ENCODE results near the gene PRDM7. TPM values are rescaled to one million over a fixed set of nuclear protein-coding genes. Genes with fewer than 3 reads are reported as not detected.

PRDM7 gene
- total and polyA plus RNA-seq, 4 donors = 0.54 TPM; not detected in 3

DNA sequence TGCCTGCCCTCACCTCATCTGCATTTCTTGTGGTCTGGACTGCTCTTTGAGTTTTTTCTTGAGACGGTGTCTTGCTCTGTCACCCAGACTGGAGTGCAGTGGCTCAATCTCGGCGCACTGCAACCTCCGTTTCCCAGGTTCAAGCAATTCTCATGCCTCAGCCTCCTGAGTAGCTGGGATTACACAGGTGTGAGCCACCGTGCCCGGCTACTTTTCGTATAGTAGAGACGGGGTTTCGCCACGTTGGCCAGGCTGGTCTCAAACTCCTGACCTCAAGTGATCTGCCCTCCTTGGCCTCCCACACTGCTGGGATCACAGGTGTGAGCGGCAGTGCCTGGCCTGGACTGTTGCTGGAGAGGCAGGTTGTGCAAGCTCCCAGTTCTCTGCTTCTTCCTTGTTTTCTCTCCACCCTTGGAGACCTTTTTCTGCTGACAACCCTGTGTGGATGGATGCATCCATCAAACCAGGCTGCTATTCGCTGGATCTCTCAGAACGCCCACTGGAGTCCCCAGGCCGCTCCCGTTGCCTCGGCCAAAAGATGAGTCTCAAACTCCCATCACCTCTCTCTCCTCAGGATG is 35.1 kb downstream of the PRDM7 start:
- WGBS (ENCODE audit: insufficient coverage) = 90% methylated on average over 16 of the region's 16 CpGs

DNA sequence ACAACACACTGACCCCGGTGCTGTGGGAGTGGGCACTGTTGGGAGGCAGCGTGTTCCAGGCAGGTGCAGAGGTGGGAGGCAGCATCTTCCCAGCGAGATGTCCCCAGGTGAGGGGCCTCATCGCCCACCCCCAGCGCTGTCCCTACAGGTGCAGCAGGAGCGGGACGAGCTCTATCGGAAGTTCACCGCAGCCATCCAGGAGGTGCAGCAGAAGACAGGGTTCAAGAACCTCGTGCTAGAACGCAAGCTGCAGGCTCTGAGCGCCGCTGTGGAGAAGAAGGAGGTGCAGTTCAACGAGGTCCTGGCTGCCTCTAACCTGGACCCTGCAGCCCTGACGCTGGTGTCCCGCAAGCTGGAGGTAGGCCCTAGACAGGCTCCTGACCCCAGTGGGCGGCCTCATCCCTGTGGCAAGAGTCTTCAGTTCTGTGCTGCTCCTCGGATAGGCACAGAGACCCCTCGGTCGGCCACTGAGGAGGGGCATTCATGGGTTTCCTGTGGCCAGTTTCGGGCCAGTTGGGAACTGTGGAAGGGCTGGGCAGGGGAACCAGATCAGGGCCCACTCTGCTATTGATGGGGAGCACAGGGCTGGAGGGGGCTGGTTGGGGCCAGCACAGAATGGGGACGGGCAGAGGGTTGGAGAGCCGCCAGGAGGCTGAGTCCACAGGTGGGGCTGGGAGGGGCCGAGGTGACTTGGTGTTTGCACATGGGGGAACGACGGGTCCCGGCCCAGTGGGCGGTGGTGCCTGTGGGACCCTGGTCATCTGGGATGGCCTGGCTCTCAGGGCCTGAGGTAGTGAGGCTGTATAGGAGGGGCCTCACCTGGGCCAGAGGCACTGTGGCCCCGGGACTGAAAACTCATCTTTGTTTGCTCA is 36.7 kb downstream of the PRDM7 start:
- DNase-seq (ENCODE audit: low read depth in 4 of 6, low spot score in 6 of 6) = no peak
- H3K27me3 ChIP-seq (ENCODE audit: control insufficient read depth, insufficient read depth, low read length) = no peaks in the 10 kb centered on the region
- no peak overlapping the region for H3K27ac ChIP-seq (ENCODE audit: low read depth, low read length)
- no peak overlapping the region for H3K4me3 ChIP-seq (ENCODE audit: low read depth, low read length)
- H3K9me3 ChIP-seq (ENCODE audit: control insufficient read depth, insufficient read depth, low read length) = no peaks in the 10 kb centered on the region
- WGBS (ENCODE audit: insufficient coverage) = 95% methylated on average over 29 of the region's 29 CpGs
- peaks cover 91% of the 10 kb centered on the region for H3K36me3 ChIP-seq (ENCODE audit: control insufficient read depth, insufficient read depth, low read length)
- no peaks in the 10 kb centered on the region for H3K4me1 ChIP-seq (ENCODE audit: control insufficient read depth, insufficient read depth, low read length)

More for the DNA sequence above, 35.1 kb downstream of the PRDM7 start:
- Histone ChIP-seq H3K4me3 (ENCODE audit: low read depth, low read length) (no peak overlapping the region), H3K27ac (ENCODE audit: low read depth, low read length) (no peak overlapping the region), H3K36me3 (ENCODE audit: control insufficient read depth, insufficient read depth, low read length) (peaks cover 75% of the 10 kb centered on the region), H3K9me3 (ENCODE audit: control insufficient read depth, insufficient read depth, low read length) (no peaks in the 10 kb centered on the region), H3K27me3 (ENCODE audit: control insufficient read depth, insufficient read depth, low read length) (no peaks in the 10 kb centered on the region), H3K4me1 (ENCODE audit: control insufficient read depth, insufficient read depth, low read length) (peaks cover 10% of the 10 kb centered on the region)
- DNase-seq (ENCODE audit: low read depth in 4 of 6, low spot score in 6 of 6) = no peak

DNA sequence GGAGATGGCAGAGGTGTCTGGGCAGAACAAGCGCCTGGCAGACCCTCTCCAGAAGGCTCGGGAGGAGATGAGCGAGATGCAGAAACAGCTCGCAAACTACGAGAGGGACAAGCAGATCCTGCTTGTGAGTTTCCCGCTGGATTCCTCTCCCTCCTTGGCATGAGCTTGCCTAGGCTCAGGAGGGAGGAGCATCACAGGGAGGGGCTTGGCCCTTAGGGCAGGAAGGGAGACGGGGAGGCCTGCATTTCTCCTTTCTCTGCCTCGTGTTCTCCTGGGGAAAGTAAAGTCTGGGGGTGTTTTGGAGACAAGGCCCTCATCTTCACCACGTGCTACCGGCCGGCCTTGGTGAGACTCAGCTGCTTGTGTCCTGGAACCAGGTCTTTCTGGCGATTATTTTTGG is 39.9 kb downstream of the PRDM7 start:
- no peaks in the 10 kb centered on the region for H3K27me3 ChIP-seq (ENCODE audit: control insufficient read depth, insufficient read depth, low read length)
- H3K9me3 ChIP-seq (ENCODE audit: control insufficient read depth, insufficient read depth, low read length) = no peaks in the 10 kb centered on the region
- peaks cover 85% of the 10 kb centered on the region for H3K36me3 ChIP-seq (ENCODE audit: control insufficient read depth, insufficient read depth, low read length)
- 98% methylated on average over 9 of the region's 12 CpGs for WGBS (ENCODE audit: insufficient coverage)
- DNase-seq (ENCODE audit: low read depth in 4 of 6, low spot score in 6 of 6) = no peak
- no peak overlapping the region for H3K4me3 ChIP-seq (ENCODE audit: low read depth, low read length)
- no peaks in the 10 kb centered on the region for H3K4me1 ChIP-seq (ENCODE audit: control insufficient read depth, insufficient read depth, low read length)
- H3K27ac ChIP-seq (ENCODE audit: low read depth, low read length) = no peak overlapping the region

DNA sequence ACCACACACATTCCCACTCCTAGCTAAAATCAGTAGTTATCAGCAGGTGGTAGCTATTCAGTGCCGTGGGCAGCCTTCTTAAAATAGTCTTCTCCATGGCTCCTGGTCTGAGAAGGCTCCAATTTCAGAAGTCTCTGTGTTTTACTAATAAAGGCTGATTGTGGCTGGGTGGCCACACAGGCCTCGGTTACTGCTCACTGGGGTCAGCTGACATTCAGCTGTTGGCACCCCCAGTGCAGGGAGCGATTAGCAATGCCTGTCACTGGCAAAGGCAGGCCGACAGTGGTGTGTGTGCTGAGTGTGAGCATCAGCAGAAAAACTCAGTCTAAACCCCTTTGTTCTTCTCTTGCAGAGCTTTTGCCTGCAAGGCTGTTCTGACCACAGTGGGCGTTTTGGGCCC is 41.2 kb downstream of the PRDM7 start:
- H3K4me3 ChIP-seq (ENCODE audit: low read depth, low read length) = no peak overlapping the region
- H3K36me3 ChIP-seq (ENCODE audit: control insufficient read depth, insufficient read depth, low read length) = peaks cover 85% of the 10 kb centered on the region
- no peaks in the 10 kb centered on the region for H3K27me3 ChIP-seq (ENCODE audit: control insufficient read depth, insufficient read depth, low read length)
- no peak for DNase-seq (ENCODE audit: low read depth in 4 of 6, low spot score in 6 of 6)
- H3K4me1 ChIP-seq (ENCODE audit: control insufficient read depth, insufficient read depth, low read length) = no peaks in the 10 kb centered on the region
- no peaks in the 10 kb centered on the region for H3K9me3 ChIP-seq (ENCODE audit: control insufficient read depth, insufficient read depth, low read length)
- WGBS (ENCODE audit: insufficient coverage) = 71% methylated on average over 4 of the region's 5 CpGs
- H3K27ac ChIP-seq (ENCODE audit: low read depth, low read length) = no peak overlapping the region

DNA sequence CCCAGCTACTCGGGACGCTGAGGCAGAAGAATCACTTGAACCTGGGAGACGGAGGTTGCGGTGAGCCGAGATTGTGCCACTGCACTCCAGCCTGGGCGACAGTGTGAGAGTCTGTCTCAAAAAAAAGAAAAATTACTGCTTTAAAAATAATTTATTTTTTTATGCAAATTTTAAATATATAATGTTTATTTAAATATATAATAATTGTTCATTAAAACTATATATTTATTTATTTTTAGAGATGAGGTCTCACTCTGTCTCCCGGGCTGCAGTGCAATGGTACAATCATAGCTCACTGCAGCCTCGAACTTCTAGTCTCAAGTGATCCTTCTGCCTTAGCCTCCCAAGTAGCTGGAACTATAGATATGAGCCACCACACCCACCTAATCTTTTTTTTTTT is 42.6 kb downstream of the PRDM7 start:
- peaks cover 74% of the 10 kb centered on the region for H3K36me3 ChIP-seq (ENCODE audit: control insufficient read depth, insufficient read depth, low read length)
- no peaks in the 10 kb centered on the region for H3K4me1 ChIP-seq (ENCODE audit: control insufficient read depth, insufficient read depth, low read length)
- no peak overlapping the region for H3K27ac ChIP-seq (ENCODE audit: low read depth, low read length)
- no peaks in the 10 kb centered on the region for H3K9me3 ChIP-seq (ENCODE audit: control insufficient read depth, insufficient read depth, low read length)
- no peak overlapping the region for H3K4me3 ChIP-seq (ENCODE audit: low read depth, low read length)
- 100% methylated on average over 3 of the region's 8 CpGs for WGBS (ENCODE audit: insufficient coverage)
- no peaks in the 10 kb centered on the region for H3K27me3 ChIP-seq (ENCODE audit: control insufficient read depth, insufficient read depth, low read length)
- no peak for DNase-seq (ENCODE audit: low read depth in 4 of 6, low spot score in 6 of 6)

DNA sequence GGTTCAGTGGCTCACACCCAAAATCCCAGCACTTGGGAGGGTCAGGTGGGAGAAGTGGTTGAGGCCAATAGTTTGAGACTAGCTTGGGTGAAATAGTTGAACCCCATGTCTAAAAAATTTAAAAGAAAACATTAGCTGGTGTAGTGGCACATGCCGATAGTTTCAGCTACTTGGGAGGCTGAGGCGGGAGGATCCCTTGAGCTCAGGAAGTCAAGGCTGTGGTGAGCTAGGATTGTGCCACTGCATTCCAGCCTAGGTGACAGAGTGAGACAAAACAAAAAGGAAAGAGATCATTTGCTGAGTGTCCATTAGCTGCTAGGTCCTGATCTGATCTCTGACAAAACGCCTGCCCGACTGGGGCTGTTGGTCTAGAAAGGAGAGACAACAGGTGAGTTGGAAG is 43.7 kb downstream of the PRDM7 start:
- WGBS (ENCODE audit: insufficient coverage) = 100% methylated on average over 4 of the region's 4 CpGs
- Histone ChIP-seq H3K36me3 (ENCODE audit: control insufficient read depth, insufficient read depth, low read length) (peaks cover 75% of the 10 kb centered on the region), H3K4me3 (ENCODE audit: low read depth, low read length) (no peak overlapping the region), H3K4me1 (ENCODE audit: control insufficient read depth, insufficient read depth, low read length) (no peaks in the 10 kb centered on the region), H3K27ac (ENCODE audit: low read depth, low read length) (no peak overlapping the region), H3K27me3 (ENCODE audit: control insufficient read depth, insufficient read depth, low read length) (no peaks in the 10 kb centered on the region), H3K9me3 (ENCODE audit: control insufficient read depth, insufficient read depth, low read length) (no peaks in the 10 kb centered on the region)
- DNase-seq (ENCODE audit: low read depth in 4 of 6, low spot score in 6 of 6) = no peak

DNA sequence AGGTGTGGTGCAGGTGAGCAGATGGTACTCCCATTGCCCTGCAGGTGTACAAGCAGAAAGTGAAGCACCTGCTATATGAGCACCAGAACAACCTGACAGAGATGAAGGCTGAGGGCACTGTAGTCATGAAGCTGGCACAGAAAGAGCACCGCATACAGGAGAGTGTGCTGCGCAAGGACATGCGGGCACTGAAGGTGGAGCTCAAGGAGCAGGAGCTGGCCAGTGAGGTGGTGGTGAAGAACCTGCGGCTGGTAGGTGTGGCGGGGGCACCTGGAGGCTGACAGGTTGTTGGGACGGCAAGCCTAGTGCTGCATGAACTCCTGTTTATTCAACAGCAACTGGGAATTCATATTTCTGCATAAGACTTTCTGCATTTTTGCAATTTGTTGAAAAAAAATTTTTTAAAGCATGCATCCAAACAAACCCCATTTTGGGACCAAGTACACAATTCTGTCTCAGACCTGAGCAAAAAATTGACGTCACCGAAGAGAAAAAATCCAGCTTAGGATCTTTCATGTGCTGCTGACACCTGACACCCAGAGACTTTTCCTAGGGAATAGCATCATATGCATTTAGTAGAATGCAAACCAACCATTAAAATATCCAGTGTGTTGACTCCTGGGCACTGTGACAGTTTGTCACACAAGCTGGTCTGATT is 44.3 kb downstream of the PRDM7 start:
- H3K36me3 ChIP-seq (ENCODE audit: control insufficient read depth, insufficient read depth, low read length) = peaks cover 71% of the 10 kb centered on the region
- no peak overlapping the region for H3K27ac ChIP-seq (ENCODE audit: low read depth, low read length)
- peak in 1 of 6 donors; percentile 17 for DNase-seq (ENCODE audit: low read depth in 4 of 6, low spot score in 6 of 6)
- H3K4me1 ChIP-seq (ENCODE audit: control insufficient read depth, insufficient read depth, low read length) = no peaks in the 10 kb centered on the region
- no peaks in the 10 kb centered on the region for H3K27me3 ChIP-seq (ENCODE audit: control insufficient read depth, insufficient read depth, low read length)
- no peak overlapping the region for H3K4me3 ChIP-seq (ENCODE audit: low read depth, low read length)
- H3K9me3 ChIP-seq (ENCODE audit: control insufficient read depth, insufficient read depth, low read length) = no peaks in the 10 kb centered on the region
- 86% methylated on average over 7 of the region's 8 CpGs for WGBS (ENCODE audit: insufficient coverage)

DNA sequence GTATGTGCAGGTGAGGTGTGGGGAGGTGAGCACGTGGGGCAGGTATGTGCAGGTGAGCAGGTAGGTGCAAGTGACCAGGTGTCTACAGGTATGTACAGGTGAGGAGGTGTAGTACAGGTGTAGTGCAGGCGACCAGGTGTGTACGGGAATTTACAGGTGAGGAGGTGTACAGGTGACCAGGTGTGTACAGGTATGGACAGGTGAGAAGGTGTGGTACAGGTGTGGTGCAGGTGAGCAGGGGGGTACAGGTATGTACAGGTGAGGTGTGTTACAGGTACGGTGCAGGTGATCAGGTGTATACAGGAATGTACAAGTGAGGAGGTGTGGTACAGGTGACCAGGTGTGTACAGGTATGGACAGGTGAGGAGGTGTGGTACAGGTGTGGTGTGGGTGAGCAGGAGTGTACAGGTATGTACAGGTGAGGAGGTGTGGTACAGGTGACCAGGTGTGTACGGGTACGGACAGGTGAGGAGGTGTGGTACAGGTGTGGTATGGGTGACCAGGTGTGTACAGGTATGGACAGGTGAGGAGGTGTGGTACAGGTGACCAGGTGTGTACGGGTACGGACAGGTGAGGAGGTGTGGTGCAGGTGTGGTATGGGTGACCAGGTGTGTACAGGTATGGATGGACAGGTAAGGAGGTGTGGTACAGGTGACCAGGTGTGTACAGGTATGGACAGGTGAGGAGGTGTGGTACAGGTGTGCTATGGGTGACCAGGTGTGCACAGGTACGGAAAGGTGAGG is 45.0 kb downstream of the PRDM7 start:
- peaks cover 69% of the 10 kb centered on the region for H3K36me3 ChIP-seq (ENCODE audit: control insufficient read depth, insufficient read depth, low read length)
- no peaks in the 10 kb centered on the region for H3K27me3 ChIP-seq (ENCODE audit: control insufficient read depth, insufficient read depth, low read length)
- no peaks in the 10 kb centered on the region for H3K4me1 ChIP-seq (ENCODE audit: control insufficient read depth, insufficient read depth, low read length)
- H3K27ac ChIP-seq (ENCODE audit: low read depth, low read length) = no peak overlapping the region
- H3K9me3 ChIP-seq (ENCODE audit: control insufficient read depth, insufficient read depth, low read length) = no peaks in the 10 kb centered on the region
- 84% methylated on average over 9 of the region's 9 CpGs for WGBS (ENCODE audit: insufficient coverage)
- DNase-seq (ENCODE audit: low read depth in 4 of 6, low spot score in 6 of 6) = peak in 2 of 6 donors; percentile 23 to 50
- H3K4me3 ChIP-seq (ENCODE audit: low read depth, low read length) = no peak overlapping the region

DNA sequence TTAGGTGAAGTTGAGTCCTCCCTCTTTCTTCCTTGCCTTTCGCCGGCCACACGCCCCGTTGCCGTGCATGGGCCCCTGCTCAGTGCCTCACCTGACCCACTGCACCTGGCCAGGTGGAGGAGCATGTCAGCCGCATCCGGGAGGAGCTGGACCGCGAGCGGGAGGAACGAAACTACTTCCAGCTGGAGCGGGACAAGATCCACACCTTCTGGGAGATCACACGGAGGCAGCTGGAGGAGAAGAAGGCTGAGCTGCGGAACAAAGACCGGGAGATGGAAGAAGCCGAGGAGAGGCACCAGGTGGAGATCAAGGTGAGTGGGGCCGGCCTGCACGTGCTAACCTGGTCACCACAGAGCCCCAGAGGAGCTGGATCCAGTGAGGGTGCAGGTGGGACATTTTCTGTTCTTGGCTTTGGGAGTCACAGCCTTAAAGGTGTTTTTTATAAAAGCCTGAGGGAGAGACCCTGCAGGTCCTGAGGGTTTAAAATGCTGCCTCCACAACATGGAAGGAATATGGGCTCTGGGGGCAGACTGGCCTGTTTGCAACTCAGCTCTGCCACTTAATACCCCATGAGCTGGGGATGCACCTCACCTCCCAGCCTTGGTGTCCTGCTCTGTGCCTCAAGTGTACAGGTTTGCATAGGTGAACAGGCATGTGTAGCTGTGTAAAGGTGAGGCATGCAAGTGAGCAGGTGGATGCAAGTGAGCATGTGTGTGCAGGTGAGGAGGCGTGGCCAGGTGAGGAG is 45.8 kb downstream of the PRDM7 start:
- WGBS (ENCODE audit: insufficient coverage) = 93% methylated on average over 18 of the region's 19 CpGs
- Histone ChIP-seq H3K4me3 (ENCODE audit: low read depth, low read length) (no peak overlapping the region), H3K4me1 (ENCODE audit: control insufficient read depth, insufficient read depth, low read length) (no peaks in the 10 kb centered on the region), H3K9me3 (ENCODE audit: control insufficient read depth, insufficient read depth, low read length) (no peaks in the 10 kb centered on the region), H3K27me3 (ENCODE audit: control insufficient read depth, insufficient read depth, low read length) (no peaks in the 10 kb centered on the region), H3K27ac (ENCODE audit: low read depth, low read length) (no peak overlapping the region), H3K36me3 (ENCODE audit: control insufficient read depth, insufficient read depth, low read length) (peaks cover 62% of the 10 kb centered on the region)
- no peak for DNase-seq (ENCODE audit: low read depth in 4 of 6, low spot score in 6 of 6)

All from spinal cord (tissue), 10 donors.